Kidney (tissue), 14 donors: ENCODE results near the gene IL10RA. TPM values are rescaled to one million over a fixed set of nuclear protein-coding genes. Genes with fewer than 3 reads are reported as not detected.

Source experiments
- DNase-seq, 5 donors: peaks; one replicate each; pipeline ENCODE4 v3.0.0-alpha.2; 2013 to 2020
- FAIRE-seq: peaks from 2 replicates; lab custom pipeline; 2012; peaks lifted over from hg19 to GRCh38; lab: Jason Lieb, UNC
- H3K27ac ChIP-seq, 2 donors: one replicate each; pipeline ENCODE4 v1.7.0; 2013; ENCODE audit warnings: low read depth in 2 of 2, low read length in 2 of 2, inconsistent platforms in 1 of 2
- H3K27me3 ChIP-seq: one replicate; pipeline ENCODE4 v1.7.1; 2013; ENCODE audit warnings: low read length, inconsistent platforms; ENCODE audit not compliant: control insufficient read depth, insufficient read depth
- H3K36me3 ChIP-seq, 3 donors: one replicate each; pipeline versions ENCODE4 v1.7.0 to v1.7.1; 2013; ENCODE audit warnings: low read length in 3 of 3, control low read depth in 1 of 3, inconsistent platforms in 1 of 3; ENCODE audit not compliant: insufficient read depth in 3 of 3, control insufficient read depth in 2 of 3
- H3K4me1 ChIP-seq, 3 donors: one replicate each; pipeline versions ENCODE4 v1.7.0 to v1.7.1; 2013; ENCODE audit warnings: low read length in 3 of 3, inconsistent platforms in 1 of 3, low read depth in 1 of 3; ENCODE audit not compliant: control insufficient read depth in 2 of 3, insufficient read depth in 2 of 3
- H3K4me3 ChIP-seq, 3 donors: one replicate each; pipeline versions ENCODE4 v1.7.0 to v1.8.1; 2013; ENCODE audit warnings: low read length in 3 of 3, control low read depth in 1 of 3, inconsistent platforms in 1 of 3
- H3K9ac ChIP-seq, 3 donors: one replicate each; pipeline versions ENCODE4 v1.7.0 to v1.7.1; 2013; ENCODE audit warnings: low read length in 3 of 3, control low read depth in 1 of 3, inconsistent platforms in 1 of 3
- H3K9me3 ChIP-seq, 3 donors: one replicate each; pipeline versions ENCODE4 v1.7.0 to v1.7.1; 2013; ENCODE audit warnings: low read length in 3 of 3, control low read depth in 1 of 3, inconsistent platforms in 1 of 3; ENCODE audit not compliant: control insufficient read depth in 2 of 3, insufficient read depth in 1 of 3
- intact Hi-C: fragments of 100-400 bp; cut with DNase I; formaldehyde crosslinking; loops from one replicate; pipeline ENCODE4 v1.11.1; 2022
- polyA plus RNA-seq: library from polyadenylated mRNA; stranded (reverse); fragments of 350-450 nt; fragmentation: Illumina TruSeq; extraction: RNeasy Lipid Tissue Mini Kit (QIAGEN cat#74804); gene quantifications from one replicate; pipeline ENCODE4 v1.2.3, GENCODE V29; 2014; ENCODE audit warnings: low read depth, low replicate concordance; ENCODE audit not compliant: insufficient read depth
- total RNA-seq: library from RNA; stranded (reverse); fragmentation: NEBNext Ultra II Directional; extraction: Animal tissue kit (Norgen Biotek cat#: 25700); gene quantifications from one replicate; pipeline ENCODE4 v1.2.1, GENCODE V29; 2021
- TF ChIP-seq, protein P1 (sequence below): IDR thresholded peaks from 3 replicates; pipeline ENCODE4 v1.5.1; 2012; ENCODE audit warnings: mild to moderate bottlenecking, moderate library complexity, borderline replicate concordance; ENCODE audit not compliant: insufficient read depth; ENCODE audit errors: extremely low read depth
- donor health status: control.
- donor health status: control.
- donor health status: control.
- donor health status: control.
- donor health status: control.
- donor health status: DM: yes; HTN: yes; CAD: no.
- donor health status: Normal renal cell carcinoma (clear cell type).

Gene IL10RA
- total and polyA plus RNA-seq, 2 donors from 2014 or later = 1.8 to 37.2 TPM

GRCh38 chr11:118016104-118016503 lies 29.9 kb downstream of the IL10RA start:
- Histone ChIP-seq H3K9me3 (peaks cover 0 to 3% (median 0%) of the 10 kb centered on the region in 3 donors), H3K27ac (no peak overlapping the region), H3K4me1 (no peaks in the 10 kb centered on the region), H3K27me3 (no peaks in the 10 kb centered on the region), H3K9ac (no peak overlapping the region), H3K4me3 (no peak overlapping the region), H3K36me3 (no peaks in the 10 kb centered on the region)
- intact Hi-C loops = no loop called here
- FAIRE-seq (no peak), DNase-seq (no peak)
- TF ChIP-seq, protein P1, sequence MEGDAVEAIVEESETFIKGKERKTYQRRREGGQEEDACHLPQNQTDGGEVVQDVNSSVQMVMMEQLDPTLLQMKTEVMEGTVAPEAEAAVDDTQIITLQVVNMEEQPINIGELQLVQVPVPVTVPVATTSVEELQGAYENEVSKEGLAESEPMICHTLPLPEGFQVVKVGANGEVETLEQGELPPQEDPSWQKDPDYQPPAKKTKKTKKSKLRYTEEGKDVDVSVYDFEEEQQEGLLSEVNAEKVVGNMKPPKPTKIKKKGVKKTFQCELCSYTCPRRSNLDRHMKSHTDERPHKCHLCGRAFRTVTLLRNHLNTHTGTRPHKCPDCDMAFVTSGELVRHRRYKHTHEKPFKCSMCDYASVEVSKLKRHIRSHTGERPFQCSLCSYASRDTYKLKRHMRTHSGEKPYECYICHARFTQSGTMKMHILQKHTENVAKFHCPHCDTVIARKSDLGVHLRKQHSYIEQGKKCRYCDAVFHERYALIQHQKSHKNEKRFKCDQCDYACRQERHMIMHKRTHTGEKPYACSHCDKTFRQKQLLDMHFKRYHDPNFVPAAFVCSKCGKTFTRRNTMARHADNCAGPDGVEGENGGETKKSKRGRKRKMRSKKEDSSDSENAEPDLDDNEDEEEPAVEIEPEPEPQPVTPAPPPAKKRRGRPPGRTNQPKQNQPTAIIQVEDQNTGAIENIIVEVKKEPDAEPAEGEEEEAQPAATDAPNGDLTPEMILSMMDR = no peak

- Histone ChIP-seq H3K9me3 (peaks cover 0 to 3% (median 0%) of the 10 kb centered on the region in 3 donors), H3K27ac (no peak overlapping the region), H3K4me3 (no peak overlapping the region), H3K36me3 (no peaks in the 10 kb centered on the region), H3K4me1 (no peaks in the 10 kb centered on the region), H3K9ac (no peak overlapping the region), H3K27me3 (no peaks in the 10 kb centered on the region)
- no peak for FAIRE-seq
- no peak for DNase-seq
- intact Hi-C loops = no loop called here
- TF ChIP-seq, protein P1 = no peak
Measured at GRCh38 chr11:118017111-118017510, 30.9 kb downstream of the IL10RA start.

DNA sequence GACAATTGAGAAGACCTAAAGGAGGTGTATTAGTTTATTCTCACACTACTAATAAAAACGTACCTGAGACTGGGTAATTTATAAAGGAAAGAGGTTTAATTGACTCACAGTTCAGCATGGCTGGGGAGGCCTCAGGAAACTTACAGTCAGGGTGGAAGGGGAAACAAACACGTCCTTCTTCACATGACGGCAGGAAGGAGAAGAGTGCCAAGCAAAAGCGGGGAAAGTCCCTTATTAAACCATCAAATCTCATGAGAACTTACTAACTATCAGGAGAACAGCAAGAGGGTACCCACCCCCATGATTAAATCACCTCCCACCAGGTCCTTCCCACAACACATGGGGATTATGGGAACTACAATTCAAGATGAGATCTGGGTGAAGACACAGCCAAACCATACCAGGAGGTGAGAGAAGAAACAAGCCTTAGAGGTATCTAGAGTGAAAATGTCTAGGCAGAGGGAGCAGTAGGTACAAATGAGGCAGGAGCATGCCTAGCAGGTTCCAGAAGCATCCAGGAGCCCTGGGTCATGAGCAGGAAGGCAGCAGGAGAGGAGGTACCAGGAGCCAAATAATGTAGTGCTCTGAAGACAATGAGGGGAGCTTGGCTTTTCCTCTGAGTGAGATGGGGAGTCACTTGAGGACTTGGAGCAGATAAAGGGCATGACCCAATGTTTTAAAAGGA lies 31.6 kb downstream of the IL10RA start:
- no peak for FAIRE-seq
- Histone ChIP-seq H3K27ac (no peak overlapping the region), H3K9ac (no peak overlapping the region), H3K9me3 (peaks cover 0 to 3% (median 0%) of the 10 kb centered on the region in 3 donors), H3K36me3 (no peaks in the 10 kb centered on the region), H3K4me1 (no peaks in the 10 kb centered on the region), H3K4me3 (no peak overlapping the region), H3K27me3 (no peaks in the 10 kb centered on the region)
- intact Hi-C loops = no loop called here
- no peak for DNase-seq
- TF ChIP-seq, protein P1 = no peak
